Endothelial cell of coronary artery (primary cell): ENCODE measurements around the gene PRAMEF4. TPM values are rescaled to one million over a fixed set of nuclear protein-coding genes. Genes with fewer than 3 reads are reported as not detected.

ENCODE experiments used
- total RNA-seq: library from RNA; depleted of rRNA; stranded (reverse); fragments of >200 nt; gene quantifications from 2 replicates; pipeline ENCODE4 v1.2.3, GENCODE V29; 2014

PRAMEF4 gene
- not detected in 2 replicates for total RNA-seq

GRCh38 chr1:12886101-12886500, at the start of gene PRAMEF4:
Gene PRAMEF4, minus strand, starts transcription at chr1:12886201. Its CDS starts 2,807 bp downstream, at chr1:12883394.

GRCh38 chr1:12916310-12916709, 30.3 kb upstream of the PRAMEF4 start, which contains the start of gene PRAMEF7:
Gene PRAMEF7, plus strand, starts transcription at chr1:12916610. Its CDS starts 1,083 bp downstream, at chr1:12917693.

GRCh38 chr1:12898170-12898569, 12.2 kb upstream of the PRAMEF4 start, which contains the start of gene PRAMEF10:
Gene PRAMEF10, minus strand, starts transcription at chr1:12898270. Its CDS starts 2,423 bp downstream, at chr1:12895847.

GRCh38 chr1:12856786-12857185, 29.2 kb downstream of the PRAMEF4 start, which contains the start of gene PRAMEF2:
Gene PRAMEF2, plus strand, starts transcription at chr1:12857086. Its CDS starts 1,924 bp downstream, at chr1:12859010.

GRCh38 chr1:12848620-12849019, 37.4 kb downstream of the PRAMEF4 start, which contains the start of gene HNRNPCL1:
Gene HNRNPCL1, minus strand, starts transcription at chr1:12848720. Its CDS starts 431 bp downstream, at chr1:12848289.

GRCh38 chr1:12831310-12831709, 54.7 kb downstream of the PRAMEF4 start, which contains the start of gene PRAMEF11:
Gene PRAMEF11, minus strand, starts transcription at chr1:12831410. Its CDS starts 2,621 bp downstream, at chr1:12828789.

Other genes starting within 250 kb of the PRAMEF4 start
- gene AADACL4, start 242.1 kb downstream of the PRAMEF4 start, total RNA-seq, result not detected in 2 replicates
- not detected in 2 replicates for gene AADACL3, start 170.1 kb downstream of the PRAMEF4 start, total RNA-seq
- gene CFAP107, start 140.0 kb downstream of the PRAMEF4 start, total RNA-seq, result not detected in 2 replicates
- gene PRAMEF12, start 112.5 kb downstream of the PRAMEF4 start, total RNA-seq, result not detected in 2 replicates
- gene PRAMEF1, start 94.8 kb downstream of the PRAMEF4 start, total RNA-seq, result not detected in 2 replicates
- gene PRAMEF11, start 54.8 kb downstream of the PRAMEF4 start, total RNA-seq, result not detected in 2 replicates
- not detected in 2 replicates for gene HNRNPCL1, start 37.5 kb downstream of the PRAMEF4 start, total RNA-seq
- not detected in 2 replicates for gene PRAMEF2, start 29.1 kb downstream of the PRAMEF4 start, total RNA-seq
- gene PRAMEF10, start 12.1 kb upstream of the PRAMEF4 start, total RNA-seq, result not detected in 2 replicates
- not detected in 2 replicates for gene PRAMEF7, start 30.4 kb upstream of the PRAMEF4 start, total RNA-seq
- gene PRAMEF6, start 61.4 kb upstream of the PRAMEF4 start, total RNA-seq, result not detected in 2 replicates
- not detected in 2 replicates for gene PRAMEF27, start 170.4 kb upstream of the PRAMEF4 start, total RNA-seq
- gene HNRNPCL3, start 174.6 kb upstream of the PRAMEF4 start, total RNA-seq, result not detected in 2 replicates
- not detected in 2 replicates for gene PRAMEF25, start 184.6 kb upstream of the PRAMEF4 start, total RNA-seq
- not detected in 2 replicates for gene HNRNPCL2, start 230.7 kb upstream of the PRAMEF4 start, total RNA-seq